GM21825 (cell line): ENCODE measurements around the gene MSI2.

Source experiments
- ATAC-seq: cut with Tn5 transposase; IDR thresholded peaks from one replicate; pipeline ENCODE4 v1.9.1; 2021; ENCODE audit warnings: mild to moderate bottlenecking, moderate library complexity; ENCODE audit not compliant: unreplicated experiment

Gene MSI2

DNA sequence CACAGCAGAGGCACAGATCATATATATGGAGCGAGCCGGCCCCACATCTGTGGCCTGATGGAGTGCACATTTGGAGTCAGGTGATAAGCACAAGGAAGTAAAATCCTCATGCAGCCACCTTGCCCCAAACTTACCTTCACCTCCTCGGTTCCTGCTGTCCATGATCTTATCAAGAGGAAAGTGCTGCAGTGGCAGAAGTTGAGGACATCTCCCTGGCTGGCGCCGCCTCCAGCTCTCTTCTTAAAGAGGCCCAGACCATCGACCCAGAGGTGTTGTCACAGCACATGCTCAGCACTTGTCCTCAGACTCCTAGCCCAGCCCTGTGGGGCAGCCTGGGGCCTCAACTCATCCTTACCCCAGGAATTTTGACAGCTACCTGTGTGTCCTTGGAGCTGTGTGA, 276.2 kb downstream of the MSI2 start:
- no peak for ATAC-seq

DNA sequence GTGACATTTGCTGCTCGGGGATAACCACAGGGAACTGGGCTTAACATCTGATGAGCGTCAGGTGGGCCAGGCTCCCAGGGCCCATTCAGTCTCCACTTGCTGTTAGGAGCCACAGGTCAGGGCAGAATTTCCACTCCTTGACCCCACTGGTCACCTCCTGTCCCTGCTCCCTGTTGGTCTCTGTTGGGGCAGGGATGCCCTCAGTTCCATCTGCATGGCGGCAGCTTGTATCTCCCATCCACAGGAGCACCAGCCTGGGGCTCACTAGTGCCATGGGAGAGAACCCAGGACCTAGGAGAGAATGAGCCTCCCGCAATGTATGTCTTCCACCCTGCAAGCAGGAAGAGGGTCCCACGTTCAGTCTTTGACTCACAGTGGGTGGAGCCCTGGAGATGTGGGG, 276.6 kb downstream of the MSI2 start:
- no peak for ATAC-seq

DNA sequence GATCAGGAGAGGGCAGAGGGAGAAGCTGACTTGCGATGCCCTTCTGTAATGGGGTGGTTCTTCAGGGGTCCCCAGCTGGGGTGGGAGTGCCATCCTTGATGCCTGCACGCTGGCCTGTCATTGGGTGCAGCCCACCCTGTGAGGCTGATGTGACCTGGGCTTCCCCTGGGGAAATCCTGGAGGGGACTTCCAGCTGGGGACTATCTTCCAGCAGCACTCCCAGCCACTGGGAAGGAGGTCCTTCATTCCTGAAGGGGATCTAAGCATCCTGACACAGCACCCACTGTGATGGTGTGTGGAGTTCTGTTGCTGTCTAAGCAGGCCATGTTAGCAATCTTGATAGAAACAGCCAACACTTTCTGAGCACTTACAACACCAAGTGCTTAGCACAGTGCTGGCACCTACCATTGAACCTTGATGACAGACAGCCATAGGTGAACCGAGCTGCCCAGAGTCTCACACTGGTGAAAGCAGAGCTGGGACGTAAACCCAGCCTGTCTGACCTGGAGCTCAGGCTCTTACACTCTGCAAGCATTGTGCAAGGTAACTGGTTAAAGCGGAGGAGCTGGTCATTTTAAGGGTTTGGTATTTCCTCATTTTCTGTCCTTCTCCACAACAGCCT, 277.5 kb downstream of the MSI2 start:
- no peak for ATAC-seq

DNA sequence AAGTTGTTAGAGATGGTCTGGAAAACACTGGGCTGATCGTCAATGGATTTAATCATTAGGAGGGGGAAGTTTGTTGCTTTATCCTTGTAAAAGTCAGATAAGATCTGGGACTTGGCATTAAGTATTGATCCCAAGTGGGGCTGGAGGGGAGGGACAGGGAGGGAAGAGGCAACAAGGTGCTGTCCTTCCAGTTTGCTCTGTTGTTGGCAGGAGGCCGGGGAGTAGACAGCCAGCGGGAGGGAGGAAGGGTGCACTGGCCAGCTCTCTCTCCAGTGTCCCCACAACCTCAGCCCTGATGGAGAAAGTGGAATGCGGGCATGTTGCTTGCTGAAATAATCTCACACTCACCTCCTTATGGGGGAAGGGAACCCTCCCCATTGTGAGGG, 278.5 kb downstream of the MSI2 start:
- ATAC-seq, result no peak

DNA sequence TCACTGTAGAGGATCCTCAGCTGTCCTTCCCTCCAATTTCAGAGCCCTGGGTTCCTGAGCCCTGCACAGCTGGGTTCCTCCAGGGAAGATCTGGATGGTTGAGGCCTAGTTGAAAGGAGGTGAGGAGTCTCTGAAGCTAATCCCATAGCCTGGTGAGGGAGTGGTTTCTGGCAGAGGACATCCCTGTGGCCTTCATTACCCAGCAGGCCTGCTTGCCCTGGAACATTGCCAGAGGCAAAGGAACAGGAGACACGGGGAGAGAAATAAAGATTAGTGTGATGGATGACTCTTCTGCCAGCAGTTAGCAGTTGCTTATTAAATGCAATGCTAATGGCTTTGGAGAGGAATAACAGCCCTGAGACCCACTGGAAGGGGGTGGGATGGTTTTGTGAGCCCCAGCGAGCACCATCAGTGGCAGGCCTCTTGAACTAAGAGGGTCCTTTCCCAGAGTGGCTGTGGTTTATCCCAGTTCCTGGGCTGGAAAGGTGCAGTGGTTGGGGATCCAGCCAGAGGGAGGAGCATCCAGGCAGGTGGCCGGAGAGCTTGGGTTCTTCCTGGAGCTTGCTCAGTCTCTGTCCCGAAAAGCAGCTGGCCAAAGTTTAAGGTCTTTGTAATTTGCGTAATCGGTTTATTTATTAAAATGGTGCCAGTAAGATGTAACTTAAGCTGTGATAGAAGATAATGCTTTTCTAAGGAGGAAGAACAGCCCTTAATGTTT, 279.1 kb downstream of the MSI2 start:
- no peak for ATAC-seq

DNA sequence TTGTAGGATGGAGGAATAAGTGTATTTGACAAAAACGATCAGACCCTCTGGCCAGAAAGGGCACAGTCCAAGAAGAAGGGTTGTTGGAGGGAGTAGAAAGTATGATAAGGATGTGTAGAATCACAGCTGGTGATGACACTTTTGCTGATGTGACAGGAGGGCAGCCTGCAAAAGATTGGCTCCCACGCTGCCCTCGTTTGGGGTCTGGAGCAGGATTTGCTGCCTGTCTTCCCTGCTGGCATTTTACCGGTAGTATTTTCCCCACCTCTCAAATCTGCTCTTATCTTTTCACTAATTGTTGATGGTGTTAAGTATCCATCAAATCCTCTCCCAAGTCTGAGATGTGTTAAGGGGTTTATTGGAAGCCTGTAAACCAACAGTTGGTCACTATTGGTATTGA, 280.0 kb downstream of the MSI2 start:
- no peak for ATAC-seq

DNA sequence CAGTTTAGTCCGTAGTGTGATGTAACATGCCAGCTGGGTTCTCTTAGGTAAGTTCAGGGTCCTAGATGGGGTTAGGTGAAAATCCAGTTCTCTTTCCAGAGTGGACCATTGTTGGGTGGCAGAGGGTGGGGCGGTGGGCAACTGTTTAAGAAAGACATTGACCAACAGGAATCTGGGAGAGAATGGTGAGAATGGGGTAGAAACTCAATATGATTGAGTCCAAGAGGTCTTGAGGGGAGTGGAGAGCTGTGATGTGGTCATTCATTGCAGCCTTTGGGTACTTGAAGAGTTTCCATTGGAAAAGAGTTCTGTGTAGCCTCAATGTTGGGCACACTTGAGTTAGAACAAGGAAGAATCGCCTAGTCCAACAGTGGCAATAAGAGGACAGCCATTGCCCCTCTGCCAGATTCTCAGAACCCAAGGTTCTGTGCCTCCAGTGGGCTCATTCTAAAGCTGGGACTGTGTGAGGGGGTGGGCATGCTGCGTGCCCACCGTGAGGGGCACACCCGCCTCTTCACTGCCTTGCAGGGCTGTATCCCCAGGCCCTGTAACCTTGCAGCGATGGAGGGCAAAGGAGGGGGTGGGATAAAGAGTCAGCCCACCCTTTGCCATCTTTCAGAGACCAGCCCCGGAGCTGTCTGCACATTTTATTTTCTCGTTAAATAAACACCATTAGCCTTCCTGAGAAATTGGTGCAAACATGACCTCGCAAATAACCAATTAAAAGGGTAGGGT, 280.6 kb downstream of the MSI2 start:
- no peak for ATAC-seq

DNA sequence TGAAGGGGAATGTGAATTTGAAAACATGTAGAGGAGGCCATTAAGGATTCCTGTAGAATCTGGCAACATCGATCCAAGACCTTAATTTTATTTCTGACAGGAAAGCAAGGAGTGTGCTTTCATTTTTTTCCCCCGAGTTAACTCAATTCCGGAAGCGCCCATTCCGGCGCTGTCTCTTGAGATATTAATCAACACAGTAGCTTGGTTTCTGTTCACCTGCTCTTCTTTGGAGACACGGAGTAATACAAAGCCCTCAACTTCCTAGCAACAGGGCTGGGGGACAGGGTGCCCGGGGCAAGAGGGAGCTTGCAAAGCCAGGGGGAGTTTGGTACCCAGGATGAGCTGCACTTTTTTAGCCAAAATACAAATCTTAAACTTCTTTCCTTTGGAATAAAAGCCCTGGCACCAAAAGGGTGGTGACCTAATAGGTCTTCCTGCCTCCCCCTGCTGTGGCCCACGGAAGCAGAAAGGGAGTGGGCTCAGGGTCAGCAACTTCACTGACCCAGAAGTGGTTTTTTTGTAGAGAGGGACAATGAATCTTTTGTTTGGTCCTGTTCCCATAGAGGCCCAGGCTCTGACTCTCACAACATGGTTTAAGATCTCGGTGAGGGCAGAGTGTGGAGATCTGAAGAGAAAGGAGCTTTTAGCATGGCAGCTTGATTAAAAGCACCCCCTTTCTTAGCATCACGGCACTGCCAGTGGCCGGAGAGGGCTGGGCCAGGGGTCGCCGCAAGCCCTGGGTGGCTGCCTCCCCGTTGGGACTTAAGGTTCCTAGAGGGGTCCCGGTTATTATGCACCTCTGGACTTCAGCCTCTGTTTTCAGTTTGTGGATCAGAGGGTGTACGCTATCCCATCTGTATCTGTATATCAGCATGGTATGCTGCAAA, 281.4 kb downstream of the MSI2 start:
- ATAC-seq, result no peak

DNA sequence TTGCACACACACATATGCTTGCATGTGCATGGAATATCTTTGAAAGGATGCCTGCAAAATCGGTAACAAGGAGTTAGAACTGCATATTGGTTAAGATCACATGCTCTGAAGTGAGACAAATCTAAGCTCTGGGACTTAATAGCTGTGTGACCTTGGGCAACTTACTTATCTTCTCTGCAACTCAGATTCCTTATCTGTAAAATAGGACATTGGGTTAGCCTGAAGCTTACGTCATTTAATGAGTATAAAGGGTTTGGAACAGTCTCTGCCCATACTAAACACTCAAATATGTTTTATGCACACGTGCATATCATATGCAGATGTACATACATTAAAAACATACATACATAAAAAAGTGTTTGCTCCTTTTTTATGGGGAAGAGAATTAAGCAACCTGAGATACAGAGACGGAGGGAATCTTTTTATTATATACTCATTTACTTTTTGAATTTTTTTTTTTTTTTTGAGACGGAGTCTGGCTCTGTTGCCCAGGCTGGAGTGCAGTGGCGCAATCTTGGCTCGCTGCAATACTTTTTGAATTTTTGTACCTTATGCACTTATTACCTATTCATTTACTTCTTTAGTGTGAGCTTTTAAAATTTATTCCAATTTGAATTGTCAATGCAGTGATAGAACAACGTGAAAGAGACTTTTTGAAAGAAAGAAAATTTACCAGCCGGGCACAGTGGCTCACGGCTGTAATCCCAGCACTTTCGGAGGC, 282.6 kb downstream of the MSI2 start:
- no peak for ATAC-seq

DNA sequence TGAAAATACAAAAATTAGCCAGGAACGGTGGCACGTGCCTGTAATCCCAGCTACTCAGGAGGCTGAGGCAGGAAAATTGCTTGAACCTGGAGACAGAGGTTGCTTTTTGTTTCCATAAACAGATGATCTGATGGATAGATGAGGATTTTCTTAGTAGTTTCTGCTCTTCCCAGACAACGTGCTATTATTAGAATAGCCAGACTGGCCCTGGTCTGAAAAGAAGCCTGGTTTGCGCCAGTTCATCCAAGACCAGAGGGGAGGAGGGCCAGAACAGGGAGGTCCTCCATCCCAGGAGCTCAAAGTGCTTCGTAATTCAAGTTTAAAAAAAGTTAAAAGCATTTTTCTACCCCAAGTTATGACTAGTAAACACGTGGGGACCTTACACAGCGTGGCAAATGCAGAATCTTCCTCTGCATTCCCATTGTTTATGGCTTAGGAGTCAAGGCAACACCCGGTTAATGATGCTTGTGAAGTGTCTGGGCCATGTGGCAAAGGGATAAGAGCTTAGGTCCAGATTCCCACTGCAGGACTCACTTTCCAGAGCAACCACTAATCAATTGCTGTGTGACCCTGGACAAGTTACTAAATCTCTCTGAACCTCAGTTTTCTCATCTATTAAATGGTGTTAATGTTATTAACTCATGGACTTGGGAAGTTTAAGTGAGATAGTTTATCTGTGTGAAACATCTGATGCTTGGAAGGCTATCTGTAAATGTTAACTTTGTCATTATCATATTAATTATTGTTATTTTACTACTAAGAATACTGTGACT, 283.4 kb downstream of the MSI2 start:
- no peak for ATAC-seq

DNA sequence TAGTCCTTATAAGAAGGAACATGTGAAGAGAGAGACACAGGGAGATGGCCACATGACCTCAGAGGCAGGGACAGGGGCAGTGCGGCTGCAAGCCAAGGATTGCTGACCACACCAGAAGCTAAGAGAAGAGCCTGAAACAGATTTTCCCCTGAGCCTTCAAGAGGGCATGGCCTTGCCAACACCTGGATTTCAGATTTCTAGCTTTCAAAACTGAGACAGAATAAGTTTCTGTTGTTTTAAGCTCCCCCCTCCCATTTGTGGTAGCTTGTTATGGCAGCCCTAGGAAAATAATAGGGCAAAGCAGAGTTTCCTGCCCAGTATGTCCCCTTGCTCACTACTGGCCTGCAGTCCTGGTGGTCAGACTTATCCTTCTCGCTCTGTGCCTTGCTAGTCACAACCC, 284.3 kb downstream of the MSI2 start:
- no peak for ATAC-seq

DNA sequence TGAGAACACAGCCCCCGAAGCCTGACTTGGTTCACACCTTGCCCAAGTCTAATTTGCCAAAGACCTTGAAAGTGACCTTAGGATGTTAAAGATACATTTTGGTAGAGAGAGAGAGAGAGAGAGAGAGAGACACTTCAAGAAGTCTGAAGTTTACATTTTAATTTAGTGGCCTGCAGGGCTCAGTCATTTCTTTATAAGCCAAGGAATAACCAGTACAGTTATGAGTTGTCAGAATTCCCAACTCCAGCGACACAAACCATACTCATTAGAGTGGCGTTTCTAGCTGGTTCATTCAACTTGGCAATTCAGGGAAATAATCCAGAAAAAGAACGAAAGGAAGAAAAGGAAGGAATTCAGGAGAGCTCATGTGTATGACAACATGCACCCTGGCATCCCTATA, 284.7 kb downstream of the MSI2 start:
- ATAC-seq, result no peak

DNA sequence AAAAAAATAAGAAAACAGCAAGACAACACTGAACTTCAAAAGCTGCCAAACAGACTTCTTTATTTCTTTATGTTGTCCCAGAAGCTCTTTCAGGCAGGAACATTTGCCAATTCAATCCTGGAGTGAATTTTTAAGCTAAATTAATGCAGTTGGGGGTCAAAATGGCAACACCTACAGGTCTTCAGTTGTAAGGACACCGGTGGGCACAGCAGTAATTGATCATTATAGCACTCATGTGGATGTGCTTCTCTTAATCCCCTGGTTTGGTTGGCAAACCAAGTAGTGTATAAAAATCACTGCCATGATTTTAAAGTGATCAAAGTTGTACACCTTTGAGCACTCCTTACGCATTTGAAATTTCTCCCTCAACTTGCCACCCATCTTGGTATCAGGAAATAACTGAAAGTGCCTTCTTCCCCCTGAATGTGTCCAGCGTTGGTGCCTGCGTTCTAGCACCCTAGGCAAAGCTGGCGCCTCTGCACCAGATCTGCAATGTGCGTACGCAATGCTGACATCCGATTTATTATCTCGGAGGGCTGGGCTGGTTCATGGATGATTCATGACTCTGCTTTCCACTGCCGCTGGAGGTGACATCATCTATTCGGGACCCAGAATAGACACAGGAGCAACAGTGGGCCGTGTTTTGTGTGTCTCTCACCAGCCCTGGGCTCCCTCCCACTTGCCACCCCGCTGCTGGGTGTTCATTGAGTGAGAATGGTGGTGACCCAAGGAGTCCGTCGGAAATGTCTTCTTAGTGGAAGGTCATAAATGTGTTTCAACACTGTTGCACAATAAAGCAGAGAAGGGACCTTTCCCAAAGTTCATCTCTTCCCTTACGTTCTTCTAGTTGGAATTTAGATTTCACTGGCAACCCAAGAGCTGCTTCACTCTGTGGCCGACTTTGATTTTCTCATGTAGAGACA, 285.4 kb downstream of the MSI2 start:
- no peak for ATAC-seq

DNA sequence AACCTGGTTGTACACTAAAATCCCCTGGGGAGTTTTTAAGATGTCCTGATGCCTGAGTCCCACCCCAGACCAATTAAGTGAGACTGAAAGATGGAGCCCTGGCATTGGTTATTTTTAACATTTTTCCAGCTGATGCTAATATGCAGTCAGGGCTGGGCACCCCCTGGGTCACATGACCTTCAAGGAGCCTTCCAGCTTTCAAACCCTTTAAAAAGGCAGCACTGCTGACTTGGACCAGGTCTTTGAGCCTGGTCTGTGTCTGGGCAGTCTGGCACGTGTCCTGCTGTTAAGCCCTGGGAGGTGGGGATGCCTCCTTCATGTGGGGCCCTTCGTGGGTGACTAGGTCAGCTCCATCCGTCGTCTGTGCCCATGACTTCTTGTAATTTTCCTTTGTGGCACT, 286.2 kb downstream of the MSI2 start:
- ATAC-seq, result no peak

DNA sequence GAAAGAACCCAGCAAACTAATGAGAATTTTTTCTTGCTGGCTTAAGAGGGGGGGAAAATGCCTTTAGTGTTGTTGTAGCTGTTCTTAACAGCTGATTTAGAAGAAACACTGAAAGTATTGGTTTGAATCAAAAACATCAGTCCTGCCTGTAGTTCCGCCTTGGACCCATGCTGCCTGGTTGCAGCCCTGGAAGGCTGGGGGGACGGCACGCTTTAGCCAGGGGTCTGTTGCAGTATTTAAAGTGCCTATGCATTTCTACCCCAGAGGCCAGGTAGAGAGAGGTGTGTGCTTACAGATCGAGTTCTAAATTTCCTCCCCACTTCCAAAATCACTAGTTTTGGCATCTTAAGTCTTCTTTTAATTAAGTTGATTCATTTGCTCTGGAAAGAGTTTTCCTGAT, 286.9 kb downstream of the MSI2 start:
- no peak for ATAC-seq

DNA sequence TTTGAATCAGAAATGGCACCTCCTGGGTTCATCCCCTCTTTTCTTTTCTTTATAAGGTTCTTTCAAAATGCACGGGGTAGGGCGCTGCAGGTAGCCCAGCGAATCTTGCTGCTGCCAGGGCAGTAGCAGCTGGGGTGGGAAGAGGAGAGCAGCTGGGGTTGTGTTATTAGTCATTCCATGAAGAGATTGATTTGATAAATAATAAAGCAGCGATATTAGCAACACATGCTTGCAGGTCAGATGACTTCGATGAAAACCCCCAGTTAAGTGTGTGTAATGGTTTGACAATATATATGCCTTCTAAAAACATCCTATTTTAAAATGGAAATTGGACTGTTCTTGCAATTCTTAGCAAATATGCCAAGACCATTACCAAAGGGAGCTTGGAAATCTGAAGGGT, 288.1 kb downstream of the MSI2 start:
- no peak for ATAC-seq

DNA sequence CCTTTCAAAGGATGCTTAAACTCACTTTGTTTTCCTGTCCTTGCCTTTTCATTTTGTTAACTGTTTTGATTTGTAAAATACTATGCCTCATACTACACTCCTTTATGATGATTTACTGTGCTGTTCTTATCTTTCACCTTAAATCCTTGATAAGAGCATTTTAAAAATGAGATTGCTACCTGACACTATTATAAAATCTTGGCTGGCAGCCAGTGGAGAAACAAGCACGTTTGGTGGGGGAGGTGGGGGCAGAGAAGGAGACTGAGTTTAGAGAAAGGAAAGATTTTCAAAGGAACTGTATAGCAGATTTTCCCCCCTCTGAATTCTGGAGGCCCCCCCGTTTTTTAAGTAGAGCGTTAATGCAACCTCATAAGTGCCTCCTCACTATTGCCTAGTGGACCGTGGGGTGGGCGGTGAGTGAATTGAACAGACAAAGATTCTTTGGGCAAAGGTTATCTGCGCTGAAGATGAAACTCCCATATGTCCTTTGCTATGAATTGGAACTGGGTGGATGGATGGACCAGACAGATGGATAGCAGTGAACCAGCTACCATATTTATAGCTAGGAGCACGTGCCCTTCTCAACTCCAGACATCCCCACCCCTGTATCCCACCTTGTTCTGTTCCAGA, 288.6 kb downstream of the MSI2 start:
- no peak for ATAC-seq

DNA sequence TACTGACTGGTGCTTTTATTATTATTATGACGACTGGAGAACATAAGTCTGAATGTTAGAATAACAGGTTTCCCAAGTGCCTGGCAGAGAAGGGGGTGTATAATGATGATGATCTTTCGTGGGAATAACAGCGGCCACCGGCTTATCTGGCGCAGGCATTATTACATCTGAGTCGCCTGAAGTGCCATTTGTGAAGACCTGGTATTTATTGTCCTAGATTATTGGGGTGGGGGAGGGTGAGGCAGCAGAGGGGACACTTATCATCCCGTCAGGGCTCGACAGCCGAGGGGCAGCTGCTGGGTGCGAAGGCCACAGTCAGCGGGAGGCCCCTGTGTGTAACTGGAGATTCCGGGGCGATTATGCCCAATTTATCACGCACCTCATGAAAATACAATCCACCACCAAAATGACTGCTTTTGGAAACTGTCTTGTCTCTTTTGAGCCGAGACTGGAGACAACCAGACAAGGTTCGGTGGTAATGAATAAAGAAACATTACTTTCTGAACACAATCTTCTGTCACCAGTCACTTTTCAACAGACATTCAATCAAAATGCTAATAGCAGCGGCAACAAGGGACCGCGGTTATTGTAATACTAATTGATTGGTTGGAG, 289.5 kb downstream of the MSI2 start:
- no peak for ATAC-seq
